RWPE1 (cell line): ENCODE measurements around the gene TRAPPC5.

ENCODE experiments used
- CTCF ChIA-PET: fragments of 350-600 bp; sonication (Branson Sonifier 250); formaldehyde crosslinking; extraction: SDS; loops from one replicate; lab custom pipeline; 2021; lab: Yijun Ruan, JAX
- POLR2A ChIA-PET: fragments of 400-600 bp; formaldehyde crosslinking; extraction: SDS; loops from one replicate; lab custom pipeline; 2020; ENCODE audit warnings: antibody characterized with exemption; ENCODE audit not compliant: low non-redundant PET; lab: Yijun Ruan, JAX
- DNase-seq: peaks from one replicate; pipeline ENCODE4 v3.0.0; 2012; ENCODE audit warnings: low spot score
- H3K27ac ChIP-seq: fragments of 450-650 bp; 2 replicates; pipeline ENCODE4 v1.5.1; 2017
- TF ChIP-seq, protein P1 (sequence below): fragments of 450-650 bp; conservative IDR thresholded peaks from 2 replicates; pipeline ENCODE4 v1.5.1; 2017; ENCODE audit warnings: low read depth, mild to moderate bottlenecking

The TRAPPC5 gene

DNA sequence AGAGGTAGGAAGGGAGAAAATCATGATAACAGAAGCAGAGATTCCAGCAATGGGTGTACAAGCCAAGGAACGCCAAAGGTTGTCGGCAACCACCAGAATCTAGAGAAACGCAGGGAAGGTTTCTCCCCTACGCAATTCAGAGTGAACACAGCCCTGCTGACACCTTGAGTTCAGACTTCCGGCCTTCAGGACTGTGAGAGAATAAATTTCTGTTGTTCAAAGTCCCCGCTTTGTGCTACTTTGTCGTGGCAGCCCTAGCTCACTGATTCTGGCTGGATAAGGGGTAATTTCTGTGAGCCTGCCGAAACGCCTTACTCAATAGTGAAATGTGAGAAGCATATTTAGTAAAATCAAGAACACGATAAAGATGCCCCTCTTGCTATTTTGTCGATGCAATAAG is 56.6 kb downstream of the TRAPPC5 start:
- no peak overlapping the region for H3K27ac ChIP-seq
- no peak for DNase-seq
- TF ChIP-seq, protein P1, sequence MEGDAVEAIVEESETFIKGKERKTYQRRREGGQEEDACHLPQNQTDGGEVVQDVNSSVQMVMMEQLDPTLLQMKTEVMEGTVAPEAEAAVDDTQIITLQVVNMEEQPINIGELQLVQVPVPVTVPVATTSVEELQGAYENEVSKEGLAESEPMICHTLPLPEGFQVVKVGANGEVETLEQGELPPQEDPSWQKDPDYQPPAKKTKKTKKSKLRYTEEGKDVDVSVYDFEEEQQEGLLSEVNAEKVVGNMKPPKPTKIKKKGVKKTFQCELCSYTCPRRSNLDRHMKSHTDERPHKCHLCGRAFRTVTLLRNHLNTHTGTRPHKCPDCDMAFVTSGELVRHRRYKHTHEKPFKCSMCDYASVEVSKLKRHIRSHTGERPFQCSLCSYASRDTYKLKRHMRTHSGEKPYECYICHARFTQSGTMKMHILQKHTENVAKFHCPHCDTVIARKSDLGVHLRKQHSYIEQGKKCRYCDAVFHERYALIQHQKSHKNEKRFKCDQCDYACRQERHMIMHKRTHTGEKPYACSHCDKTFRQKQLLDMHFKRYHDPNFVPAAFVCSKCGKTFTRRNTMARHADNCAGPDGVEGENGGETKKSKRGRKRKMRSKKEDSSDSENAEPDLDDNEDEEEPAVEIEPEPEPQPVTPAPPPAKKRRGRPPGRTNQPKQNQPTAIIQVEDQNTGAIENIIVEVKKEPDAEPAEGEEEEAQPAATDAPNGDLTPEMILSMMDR: no peak
- ChIA-PET CTCF (no interaction called here), POLR2A (no interaction called here)
